ENCODE results near the gene ASXL2.
"Not testable (repeated sequence)": the region's sequence is repeated elsewhere in the genome, so short reads cannot be mapped to it uniquely, and the experiment has no call there.

Gene ASXL2

GRCh38 chr2:25831746-25832449, 46.4 kb downstream of the ASXL2 start:
- no peak overlapping the region for H3K4me3 ChIP-seq (ENCODE audit: control insufficient read depth, low read depth, low read length)
- DNase-seq (ENCODE audit: low read depth) = no peak
- no peak for TF ChIP-seq CTCF (conservative IDR thresholded peaks at IDR 0.05; ENCODE audit: control insufficient read depth, insufficient read depth, low read depth, low read length)

GRCh38 chr2:25829828-25830227, 48.5 kb downstream of the ASXL2 start:
- DNase-seq (ENCODE audit: low read depth) = no peak
- TF ChIP-seq CTCF (conservative IDR thresholded peaks at IDR 0.05; ENCODE audit: control insufficient read depth, insufficient read depth, low read depth, low read length) = no peak
- no peak overlapping the region for H3K4me3 ChIP-seq (ENCODE audit: control insufficient read depth, low read depth, low read length)

- no peak overlapping the region for H3K4me3 ChIP-seq (ENCODE audit: control insufficient read depth, low read depth, low read length)
- peak; percentile 30 for DNase-seq (ENCODE audit: low read depth)
- no peak for TF ChIP-seq CTCF (conservative IDR thresholded peaks at IDR 0.05; ENCODE audit: control insufficient read depth, insufficient read depth, low read depth, low read length)
Observed at GRCh38 chr2:25829377-25829704, 48.9 kb downstream of the ASXL2 start.

GRCh38 chr2:25828532-25829376, 49.5 kb downstream of the ASXL2 start:
- H3K4me3 ChIP-seq (ENCODE audit: control insufficient read depth, low read depth, low read length); DNase-seq (ENCODE audit: low read depth): not testable (repeated sequence)

GRCh38 chr2:25825238-25825637, 53.0 kb downstream of the ASXL2 start:
- H3K4me3 ChIP-seq (ENCODE audit: control insufficient read depth, low read depth, low read length) = no peak overlapping the region
- TF ChIP-seq CTCF (conservative IDR thresholded peaks at IDR 0.05; ENCODE audit: control insufficient read depth, insufficient read depth, low read depth, low read length) = no peak
- no peak for DNase-seq (ENCODE audit: low read depth)

- H3K4me3 ChIP-seq (ENCODE audit: control insufficient read depth, low read depth, low read length) = no peak overlapping the region
- DNase-seq (ENCODE audit: low read depth) = no peak
Observed at GRCh38 chr2:25824718-25825117, 53.6 kb downstream of the ASXL2 start.

More at GRCh38 chr2:25824718-25825117, 53.6 kb downstream of the ASXL2 start:
- TF ChIP-seq CTCF (conservative IDR thresholded peaks at IDR 0.05; ENCODE audit: control insufficient read depth, insufficient read depth, low read depth, low read length) = no peak
